ENCODE data around the gene COBLL1. TPM values are rescaled to one million over a fixed set of nuclear protein-coding genes. Genes with fewer than 3 reads are reported as not detected.

The COBLL1 gene
- total RNA-seq, 1 donor from 2014 or later = 13.3 TPM

- intact Hi-C loops (cut with DNase I) = no loop called here
- Histone ChIP-seq H3K4me1 (peaks cover 5 to 34% of the 10 kb centered on the region in 2 donors), H3K4me3 (no peak overlapping the region), H3K36me3 (no peaks in the 10 kb centered on the region), H3K27me3 (no peaks in the 10 kb centered on the region), H3K27ac (peak overlapping the region; percentile 30 to 60), H3K9me3 (no peaks in the 10 kb centered on the region)
- TF ChIP-seq CTCF (IDR thresholded peaks at IDR 0.05) = no peak
- no peak for DNase-seq (ENCODE audit: low spot score in 2 of 2)
Observed at GRCh38 chr2:164780611-164781178, 60.9 kb downstream of the COBLL1 start.

GRCh38 chr2:164779383-164780057 lies 62.1 kb downstream of the COBLL1 start:
- TF ChIP-seq CTCF (IDR thresholded peaks at IDR 0.05) = no peak
- Histone ChIP-seq H3K4me3 (no peak overlapping the region), H3K27me3 (no peaks in the 10 kb centered on the region), H3K36me3 (no peaks in the 10 kb centered on the region), H3K27ac (peak overlapping the region in 1 of 2 donors; percentile 26), H3K4me1 (peaks cover 5 to 26% of the 10 kb centered on the region in 2 donors), H3K9me3 (no peaks in the 10 kb centered on the region)
- intact Hi-C loops (cut with DNase I) = loop anchor here (2.0 kb wide), 1 partner anchor 21 kb away; no protein-coding TSS in a partner anchor
- no peak for DNase-seq (ENCODE audit: low spot score in 2 of 2)

GRCh38 chr2:164778723-164779122 lies 62.9 kb downstream of the COBLL1 start:
- no peak for TF ChIP-seq CTCF (IDR thresholded peaks at IDR 0.05)
- Histone ChIP-seq H3K27me3 (no peaks in the 10 kb centered on the region), H3K27ac (no peak overlapping the region), H3K36me3 (no peaks in the 10 kb centered on the region), H3K4me1 (peaks cover 5 to 19% of the 10 kb centered on the region in 2 donors), H3K4me3 (no peak overlapping the region), H3K9me3 (no peaks in the 10 kb centered on the region)
- no peak for DNase-seq (ENCODE audit: low spot score in 2 of 2)
- intact Hi-C loops (cut with DNase I) = loop anchor here (2.0 kb wide), 1 partner anchor 20 kb away; no protein-coding TSS in a partner anchor

GRCh38 chr2:164777847-164778461 lies 63.7 kb downstream of the COBLL1 start:
- peaks cover 2 to 13% of the 10 kb centered on the region in 2 donors for H3K4me1 ChIP-seq
- H3K27ac ChIP-seq = no peak overlapping the region
- no peaks in the 10 kb centered on the region for H3K9me3 ChIP-seq
- H3K4me3 ChIP-seq = no peak overlapping the region
- no peaks in the 10 kb centered on the region for H3K36me3 ChIP-seq
- TF ChIP-seq CTCF (IDR thresholded peaks at IDR 0.05) = no peak
- no peak for DNase-seq (ENCODE audit: low spot score in 2 of 2)
- intact Hi-C loops (cut with DNase I) = loop anchor here (2.0 kb wide), 1 partner anchor 19 kb away; no protein-coding TSS in a partner anchor
- H3K27me3 ChIP-seq = no peaks in the 10 kb centered on the region

- Histone ChIP-seq H3K36me3 (no peaks in the 10 kb centered on the region), H3K4me1 (peaks cover 0 to 4% of the 10 kb centered on the region in 2 donors), H3K4me3 (no peak overlapping the region), H3K27me3 (no peaks in the 10 kb centered on the region), H3K27ac (no peak overlapping the region), H3K9me3 (no peaks in the 10 kb centered on the region)
- no peak for TF ChIP-seq CTCF (IDR thresholded peaks at IDR 0.05)
- DNase-seq (ENCODE audit: low spot score in 2 of 2) = no peak
- intact Hi-C loops (cut with DNase I) = no loop called here
Observed at GRCh38 chr2:164773635-164774034, 68.0 kb downstream of the COBLL1 start.
